ENCODE results near the gene VSIG1. TPM values are rescaled to one million over a fixed set of nuclear protein-coding genes. Genes with fewer than 3 reads are reported as not detected.

The VSIG1 gene
- total RNA-seq, 1 experiment from 2014 or later = 1.2 TPM

DNA sequence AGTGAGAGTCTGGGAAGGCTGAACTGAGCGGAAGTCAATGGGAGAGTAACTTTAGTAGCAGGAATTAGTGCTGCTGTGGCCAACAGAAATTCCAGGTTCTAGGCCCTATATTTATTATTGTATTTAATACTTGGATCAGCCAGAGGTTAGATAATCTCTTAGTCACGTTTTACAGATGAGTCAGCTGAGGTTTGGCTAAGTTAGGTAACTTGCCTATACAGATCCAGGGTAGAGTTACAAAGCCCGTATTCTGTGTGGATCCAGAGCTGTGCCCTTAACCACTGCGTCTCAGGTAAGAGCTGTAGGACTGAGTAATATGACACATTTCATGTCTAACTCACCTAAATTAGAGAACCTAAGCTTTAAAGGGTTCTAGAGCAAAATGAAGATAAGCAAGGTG lies 26.0 kb downstream of the VSIG1 start:
- Mint-ChIP-seq H3K27me3 (ENCODE audit: insufficient read depth, unreplicated experiment) (peaks cover 71% of the 10 kb centered on the region), H3K4me1 (ENCODE audit: insufficient read depth, unreplicated experiment) (peaks cover 15% of the 10 kb centered on the region), H3K27ac (ENCODE audit: low read depth, unreplicated experiment) (no peak overlapping the region), H3K9me3 (ENCODE audit: unreplicated experiment) (no peaks in the 10 kb centered on the region), H3K36me3 (ENCODE audit: insufficient read depth, unreplicated experiment) (peaks cover 6% of the 10 kb centered on the region), H3K4me3 (ENCODE audit: unreplicated experiment) (no peak overlapping the region)
- no TSS peak for BruUV-seq (replicated peaks)
- CTCF ChIA-PET = interaction anchor here (0.5 to 2.3 kb wide), 11 partner anchors 11 to 664 kb away, joined by 3 to 30 read pairs (median 3); no protein-coding TSS in a partner anchor
- TF ChIP-seq, protein P1, sequence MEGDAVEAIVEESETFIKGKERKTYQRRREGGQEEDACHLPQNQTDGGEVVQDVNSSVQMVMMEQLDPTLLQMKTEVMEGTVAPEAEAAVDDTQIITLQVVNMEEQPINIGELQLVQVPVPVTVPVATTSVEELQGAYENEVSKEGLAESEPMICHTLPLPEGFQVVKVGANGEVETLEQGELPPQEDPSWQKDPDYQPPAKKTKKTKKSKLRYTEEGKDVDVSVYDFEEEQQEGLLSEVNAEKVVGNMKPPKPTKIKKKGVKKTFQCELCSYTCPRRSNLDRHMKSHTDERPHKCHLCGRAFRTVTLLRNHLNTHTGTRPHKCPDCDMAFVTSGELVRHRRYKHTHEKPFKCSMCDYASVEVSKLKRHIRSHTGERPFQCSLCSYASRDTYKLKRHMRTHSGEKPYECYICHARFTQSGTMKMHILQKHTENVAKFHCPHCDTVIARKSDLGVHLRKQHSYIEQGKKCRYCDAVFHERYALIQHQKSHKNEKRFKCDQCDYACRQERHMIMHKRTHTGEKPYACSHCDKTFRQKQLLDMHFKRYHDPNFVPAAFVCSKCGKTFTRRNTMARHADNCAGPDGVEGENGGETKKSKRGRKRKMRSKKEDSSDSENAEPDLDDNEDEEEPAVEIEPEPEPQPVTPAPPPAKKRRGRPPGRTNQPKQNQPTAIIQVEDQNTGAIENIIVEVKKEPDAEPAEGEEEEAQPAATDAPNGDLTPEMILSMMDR (IDR thresholded peaks at IDR 0.05; ENCODE audit: unreplicated experiment) = no peak
- POLR2A ChIA-PET = interaction anchor here (0.6 to 2.2 kb wide), 10 partner anchors 9 to 379 kb away, joined by 3 to 10 read pairs (median 6); partner anchors contain the start of genes ATG4A and PSMD10
- peak; percentile 77 for DNase-seq (ENCODE audit: unreplicated experiment)
- intact Hi-C loops (cut with micrococcal nuclease) = loop anchor here (5.0 to 10.0 kb wide), 3 partner anchors 179 to 1046 kb away; no protein-coding TSS in a partner anchor

DNA sequence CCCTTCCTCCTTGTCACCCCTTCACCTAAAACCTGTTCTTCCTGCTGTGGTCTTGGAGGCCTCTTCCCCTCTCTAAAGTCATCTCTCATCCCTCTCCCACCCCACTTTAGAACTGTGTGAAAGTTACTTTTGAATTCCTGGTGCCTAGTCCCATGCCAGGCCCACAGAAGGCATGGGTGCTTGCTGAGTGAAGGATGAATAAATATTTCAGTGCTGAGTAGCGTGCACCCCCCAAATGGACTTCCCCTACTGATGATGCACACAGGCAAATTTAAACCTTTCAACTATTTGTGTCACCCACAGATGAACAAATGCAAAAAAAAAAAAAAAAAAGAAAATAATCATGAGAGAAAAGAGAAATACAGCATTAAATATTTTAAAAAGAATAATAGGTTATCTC lies 26.7 kb downstream of the VSIG1 start:
- TF ChIP-seq, protein P1 (IDR thresholded peaks at IDR 0.05; ENCODE audit: unreplicated experiment) = no peak
- CTCF ChIA-PET = interaction anchor here (0.5 to 2.3 kb wide), 7 partner anchors 12 to 266 kb away, joined by 3 to 30 read pairs (median 4); no protein-coding TSS in a partner anchor
- no TSS peak for BruUV-seq (replicated peaks)
- no peaks in the 10 kb centered on the region for H3K9me3 Mint-ChIP-seq (ENCODE audit: unreplicated experiment)
- no peak overlapping the region for H3K4me3 Mint-ChIP-seq (ENCODE audit: unreplicated experiment)
- DNase-seq (ENCODE audit: unreplicated experiment) = no peak
- peaks cover 15% of the 10 kb centered on the region for H3K4me1 Mint-ChIP-seq (ENCODE audit: insufficient read depth, unreplicated experiment)
- intact Hi-C loops (cut with micrococcal nuclease) = loop anchor here (5.0 to 10.0 kb wide), 3 partner anchors 179 to 1047 kb away; no protein-coding TSS in a partner anchor
- peaks cover 71% of the 10 kb centered on the region for H3K27me3 Mint-ChIP-seq (ENCODE audit: insufficient read depth, unreplicated experiment)
- peaks cover 6% of the 10 kb centered on the region for H3K36me3 Mint-ChIP-seq (ENCODE audit: insufficient read depth, unreplicated experiment)
- H3K27ac Mint-ChIP-seq (ENCODE audit: low read depth, unreplicated experiment) = no peak overlapping the region
- POLR2A ChIA-PET = interaction anchor here (0.8 to 2.2 kb wide), 7 partner anchors 10 to 176 kb away, joined by 3 to 10 read pairs (median 7); partner anchors contain the start of genes ATG4A and PSMD10

GRCh38 chrX:108072746-108073145 lies 27.9 kb downstream of the VSIG1 start:
- no peak for DNase-seq (ENCODE audit: unreplicated experiment)
- CTCF ChIA-PET = interaction anchor here (0.7 to 1.0 kb wide), 4 partner anchors 42 to 102 kb away, joined by 3 to 6 read pairs (median 3); no protein-coding TSS in a partner anchor
- BruUV-seq (replicated peaks) = no TSS peak

GRCh38 chrX:108081110-108081509 lies 36.2 kb downstream of the VSIG1 start:
- Mint-ChIP-seq H3K27ac (ENCODE audit: low read depth, unreplicated experiment) (no peak overlapping the region), H3K4me3 (ENCODE audit: unreplicated experiment) (no peak overlapping the region), H3K27me3 (ENCODE audit: insufficient read depth, unreplicated experiment) (peaks cover 57% of the 10 kb centered on the region), H3K9me3 (ENCODE audit: unreplicated experiment) (no peaks in the 10 kb centered on the region), H3K36me3 (ENCODE audit: insufficient read depth, unreplicated experiment) (peaks cover 9% of the 10 kb centered on the region), H3K4me1 (ENCODE audit: insufficient read depth, unreplicated experiment) (no peaks in the 10 kb centered on the region)
- intact Hi-C loops (cut with micrococcal nuclease) = no loop called here
- DNase-seq (ENCODE audit: unreplicated experiment) = no peak
- ChIA-PET CTCF (no interaction called here), POLR2A (interaction anchor here (1.1 to 1.4 kb wide), 2 partner anchors 10 kb away, joined by 6 to 7 read pairs; partner anchors contain the start of genes ATG4A and PSMD10)
- TF ChIP-seq, protein P1 (IDR thresholded peaks at IDR 0.05; ENCODE audit: unreplicated experiment) = no peak
- BruUV-seq (replicated peaks) = no TSS peak

More at GRCh38 chrX:108072746-108073145, 27.9 kb downstream of the VSIG1 start:
- H3K4me3 Mint-ChIP-seq (ENCODE audit: unreplicated experiment) = no peak overlapping the region
- intact Hi-C loops (cut with micrococcal nuclease) = loop anchor here (1.0 to 10.0 kb wide), 7 partner anchors 52 to 1048 kb away; partner anchors contain the start of gene NCBP2L
- peaks cover 66% of the 10 kb centered on the region for H3K27me3 Mint-ChIP-seq (ENCODE audit: insufficient read depth, unreplicated experiment)
- POLR2A ChIA-PET = interaction anchor here (0.6 kb wide), 1 partner anchor 356 kb away, joined by 3 read pairs; no protein-coding TSS in a partner anchor
- H3K27ac Mint-ChIP-seq (ENCODE audit: low read depth, unreplicated experiment) = no peak overlapping the region
- no peaks in the 10 kb centered on the region for H3K9me3 Mint-ChIP-seq (ENCODE audit: unreplicated experiment)
- H3K4me1 Mint-ChIP-seq (ENCODE audit: insufficient read depth, unreplicated experiment) = peaks cover 15% of the 10 kb centered on the region
- TF ChIP-seq, protein P1 (IDR thresholded peaks at IDR 0.05; ENCODE audit: unreplicated experiment) = no peak
- H3K36me3 Mint-ChIP-seq (ENCODE audit: insufficient read depth, unreplicated experiment) = peaks cover 6% of the 10 kb centered on the region

Data from MCF 10A (cell line).